ENCODE measurements around the gene TSPEAR.

TSPEAR gene

GRCh38 chr21:44515359-44516165, 195.8 kb downstream of the TSPEAR start:
- H3K4me3 ChIP-seq (ENCODE audit: low read depth, low read length) = no peak overlapping the region
- DNase-seq (ENCODE audit: low read depth) = no peak
- TF ChIP-seq MYC (IDR thresholded peaks at IDR 0.05; ENCODE audit: low read depth, low read length) (no peak), MAX (IDR thresholded peaks at IDR 0.05; ENCODE audit: low read depth, low read length) (no peak), POLR2A (IDR thresholded peaks at IDR 0.05; ENCODE audit: extremely low read depth, insufficient read length) (no peak), CTCF (IDR thresholded peaks at IDR 0.05; ENCODE audit: low read depth, low read length) (no peak)

- DNase-seq (ENCODE audit: low read depth) = no peak
- no peak overlapping the region for H3K4me3 ChIP-seq (ENCODE audit: low read depth, low read length)
- TF ChIP-seq MAX (IDR thresholded peaks at IDR 0.05; ENCODE audit: low read depth, low read length) (no peak), POLR2A (IDR thresholded peaks at IDR 0.05; ENCODE audit: extremely low read depth, insufficient read length) (no peak), MYC (IDR thresholded peaks at IDR 0.05; ENCODE audit: low read depth, low read length) (no peak), CTCF (IDR thresholded peaks at IDR 0.05; ENCODE audit: low read depth, low read length) (no peak)
These were observed 196.5 kb downstream of the TSPEAR start for GRCh38 chr21:44514746-44515358.

GRCh38 chr21:44514218-44514520, 197.2 kb downstream of the TSPEAR start:
- no peak for DNase-seq (ENCODE audit: low read depth)
- TF ChIP-seq POLR2A (IDR thresholded peaks at IDR 0.05; ENCODE audit: extremely low read depth, insufficient read length) (no peak), MAX (IDR thresholded peaks at IDR 0.05; ENCODE audit: low read depth, low read length) (no peak), CTCF (IDR thresholded peaks at IDR 0.05; ENCODE audit: low read depth, low read length) (no peak), MYC (IDR thresholded peaks at IDR 0.05; ENCODE audit: low read depth, low read length) (no peak)

GRCh38 chr21:44513389-44514217, 197.8 kb downstream of the TSPEAR start:
- DNase-seq (ENCODE audit: low read depth) = no peak
- TF ChIP-seq MAX (IDR thresholded peaks at IDR 0.05; ENCODE audit: low read depth, low read length) (no peak), MYC (IDR thresholded peaks at IDR 0.05; ENCODE audit: low read depth, low read length) (no peak), POLR2A (IDR thresholded peaks at IDR 0.05; ENCODE audit: extremely low read depth, insufficient read length) (no peak), CTCF (IDR thresholded peaks at IDR 0.05; ENCODE audit: low read depth, low read length) (no peak)
- H3K4me3 ChIP-seq (ENCODE audit: low read depth, low read length) = no peak overlapping the region

More at GRCh38 chr21:44514218-44514520, 197.2 kb downstream of the TSPEAR start:
- no peak overlapping the region for H3K4me3 ChIP-seq (ENCODE audit: low read depth, low read length)

- no peak for TF ChIP-seq CTCF (IDR thresholded peaks at IDR 0.05; ENCODE audit: low read depth, low read length)
- no peak for TF ChIP-seq MAX (IDR thresholded peaks at IDR 0.05; ENCODE audit: low read depth, low read length)
- TF ChIP-seq POLR2A (IDR thresholded peaks at IDR 0.05; ENCODE audit: extremely low read depth, insufficient read length) = no peak
- no peak for TF ChIP-seq MYC (IDR thresholded peaks at IDR 0.05; ENCODE audit: low read depth, low read length)
- no peak for DNase-seq (ENCODE audit: low read depth)
- H3K4me3 ChIP-seq (ENCODE audit: low read depth, low read length) = no peak overlapping the region
These were observed 198.6 kb downstream of the TSPEAR start for GRCh38 chr21:44512496-44513388.

Measured in NB4 (cell line).